Brain microvascular endothelial cell (primary cell): ENCODE measurements around the gene OR5B17.

Experiments used
- DNase-seq: peaks from one replicate; pipeline ENCODE4 v3.0.0-alpha.2; 2020
- H3K27ac ChIP-seq: fragments of 250-450 bp; sonication (Bioruptor Pico); 2 replicates; pipeline ENCODE4 v1.5.1; 2020; ENCODE audit warnings: mild to moderate bottlenecking, moderate library complexity
- H3K27me3 ChIP-seq: fragments of 250-450 bp; sonication (Bioruptor Pico); replicated peaks from 2 replicates; pipeline ENCODE4 v1.5.1; 2020; ENCODE audit warnings: mild to moderate bottlenecking
- H3K36me3 ChIP-seq: fragments of 250-450 bp; sonication (Bioruptor Pico); replicated peaks from 2 replicates; pipeline ENCODE4 v1.5.1; 2020; ENCODE audit warnings: mild to moderate bottlenecking
- H3K4me3 ChIP-seq: 2 replicates; pipeline ENCODE4 v1.5.1; 2011; ENCODE audit warnings: low read depth, mild to moderate bottlenecking, control low read depth, low read length, moderate library complexity
- CTCF ChIP-seq: IDR thresholded peaks from 2 replicates; pipeline ENCODE4 v1.5.1; 2011; ENCODE audit warnings: low read depth, mild to moderate bottlenecking, moderate library complexity, low read length, control low read depth, inconsistent platforms; ENCODE audit errors: missing control alignments
- in situ Hi-C: cut with HindIII; loops from 2 replicates; pipeline ENCODE4 v1.10.0; 2017; ENCODE audit warnings: low sequenced_read_pairs, low pct_ligation_motif_present

OR5B17 gene

GRCh38 chr11:58391879-58392278 is 33.0 kb upstream of the OR5B17 start:
- Histone ChIP-seq H3K4me3 (no peak overlapping the region), H3K36me3 (no peaks in the 10 kb centered on the region), H3K27ac (no peak overlapping the region), H3K27me3 (no peaks in the 10 kb centered on the region)
- TF ChIP-seq CTCF = no peak
- in situ Hi-C loops = no loop called here
- DNase-seq = no peak

GRCh38 chr11:58390551-58391063 is 31.7 kb upstream of the OR5B17 start:
- Histone ChIP-seq H3K36me3 (no peaks in the 10 kb centered on the region), H3K27ac (no peak overlapping the region), H3K4me3 (no peak overlapping the region), H3K27me3 (no peaks in the 10 kb centered on the region)
- TF ChIP-seq CTCF = no peak
- in situ Hi-C loops = no loop called here
- no peak for DNase-seq

GRCh38 chr11:58354727-58355126 is 4.1 kb downstream of the OR5B17 start:
- Histone ChIP-seq H3K4me3 (no peak overlapping the region), H3K36me3 (no peaks in the 10 kb centered on the region), H3K27me3 (no peaks in the 10 kb centered on the region), H3K27ac (no peak overlapping the region)
- no peak for DNase-seq
- in situ Hi-C loops = no loop called here
- TF ChIP-seq CTCF = no peak

GRCh38 chr11:58345204-58345603 is 13.7 kb downstream of the OR5B17 start:
- TF ChIP-seq CTCF = no peak
- Histone ChIP-seq H3K36me3 (no peaks in the 10 kb centered on the region), H3K27me3 (no peaks in the 10 kb centered on the region), H3K27ac (no peak overlapping the region), H3K4me3 (no peak overlapping the region)
- no peak for DNase-seq
- in situ Hi-C loops = no loop called here

GRCh38 chr11:58334708-58335107 is 24.2 kb downstream of the OR5B17 start:
- Histone ChIP-seq H3K27me3 (no peaks in the 10 kb centered on the region), H3K27ac (peak overlapping the region; percentile 90), H3K4me3 (no peak overlapping the region), H3K36me3 (no peaks in the 10 kb centered on the region)
- peak; percentile 96 for DNase-seq
- TF ChIP-seq CTCF = no peak
- in situ Hi-C loops = no loop called here

- no peaks in the 10 kb centered on the region for H3K27me3 ChIP-seq
- H3K4me3 ChIP-seq = no peak overlapping the region
- peak; percentile 59 for DNase-seq
- H3K27ac ChIP-seq = peak overlapping the region; percentile 59
- TF ChIP-seq CTCF = no peak
- in situ Hi-C loops = no loop called here
- H3K36me3 ChIP-seq = no peaks in the 10 kb centered on the region
Observed at GRCh38 chr11:58330861-58331260, 28.0 kb downstream of the OR5B17 start.
